ENCODE measurements around the gene RAB4B.

- TF ChIP-seq CTCF (conservative IDR thresholded peaks at IDR 0.05; ENCODE audit: low read depth, low read length) = no peak
- TF ChIP-seq EZH2 (IDR thresholded peaks at IDR 0.05; ENCODE audit: borderline replicate concordance, low read depth, low read length, poor library complexity, severe bottlenecking) = no peak
These were observed 19.3 kb downstream of the RAB4B start for GRCh38 chr19:40797166-40797962.
